WI38 (cell line): ENCODE measurements around the gene PODNL1.

Source experiments
- H3K4me3 ChIP-seq: 2 replicates; pipeline ENCODE4 v1.5.1; 2011; ENCODE audit warnings: low read depth, mild to moderate bottlenecking, control low read depth, low read length
- CTCF ChIP-seq: IDR thresholded peaks from 2 replicates; pipeline ENCODE4 v1.5.1; 2012; ENCODE audit warnings: low read depth, mild to moderate bottlenecking, control low read depth, low read length

PODNL1 gene

GRCh38 chr19:13983213-13983889, 45.1 kb upstream of the PODNL1 start:
- no peak for TF ChIP-seq CTCF
- H3K4me3 ChIP-seq, result no peak overlapping the region

- no peak for TF ChIP-seq CTCF
- no peak overlapping the region for H3K4me3 ChIP-seq
Observed at GRCh38 chr19:13982773-13983172, 44.6 kb upstream of the PODNL1 start.

- no peak for TF ChIP-seq CTCF
- no peak overlapping the region for H3K4me3 ChIP-seq
Observed at GRCh38 chr19:13981988-13982501, 43.8 kb upstream of the PODNL1 start.

GRCh38 chr19:13981467-13981866, 43.2 kb upstream of the PODNL1 start:
- no peak for TF ChIP-seq CTCF
- no peak overlapping the region for H3K4me3 ChIP-seq

GRCh38 chr19:13981021-13981420, 42.8 kb upstream of the PODNL1 start:
- H3K4me3 ChIP-seq, result no peak overlapping the region
- no peak for TF ChIP-seq CTCF

- H3K4me3 ChIP-seq, result no peak overlapping the region
- no peak for TF ChIP-seq CTCF
Observed at GRCh38 chr19:13980340-13980739, 42.1 kb upstream of the PODNL1 start.

- TF ChIP-seq CTCF, result no peak
- H3K4me3 ChIP-seq, result no peak overlapping the region
Observed at GRCh38 chr19:13979686-13980085, 41.5 kb upstream of the PODNL1 start.
